T-helper 2 cell treated with Interferon-gamma antibody and Interleukin-4, amounts not matched to agents 5 μg/mL and 100 μg/mL, for 36 hours (primary cell): Measurements from ENCODE around the gene STAT6.

ENCODE experiments used
- DNase-seq: peaks from one replicate; pipeline ENCODE4 v3.0.0; 2021; ENCODE audit warnings: low spot score
- H3K27ac Mint-ChIP-seq: one replicate; pipeline ENCODE4 v1.8.0; 2021; ENCODE audit warnings: mild to moderate bottlenecking, mixed read lengths
- H3K27me3 Mint-ChIP-seq: one replicate; pipeline ENCODE4 v1.8.0; 2021; ENCODE audit warnings: low read depth, mixed read lengths
- H3K36me3 Mint-ChIP-seq: one replicate; pipeline ENCODE4 v1.8.0; 2021; ENCODE audit warnings: low read depth, mixed read lengths
- H3K4me1 Mint-ChIP-seq: one replicate; pipeline ENCODE4 v1.8.0; 2021; ENCODE audit warnings: low read depth, mixed read lengths
- H3K4me3 Mint-ChIP-seq: one replicate; pipeline ENCODE4 v1.8.0; 2022; ENCODE audit warnings: mild to moderate bottlenecking, moderate library complexity, mixed read lengths
- H3K9me3 Mint-ChIP-seq: one replicate; pipeline ENCODE4 v1.8.0; 2021; ENCODE audit warnings: mixed read lengths

Gene STAT6

GRCh38 chr12:57111031-57111734 lies at the start of gene STAT6:
STAT6 (minus strand) TSS chr12:57111362; CDS start chr12:57108278, 3,084 bp downstream.
- Mint-ChIP-seq H3K27ac (peak within 1 kb of the TSS; percentile 94), H3K4me3 (peak within 1 kb of the TSS; percentile 89), H3K27me3 (peaks cover 6% of the 10 kb centered on the region), H3K9me3 (no peaks in the 10 kb centered on the region), H3K4me1 (peaks cover 40% of the 10 kb centered on the region), H3K36me3 (peaks cover 25% of the 10 kb centered on the region)
- peak; percentile 80 for DNase-seq

DNA sequence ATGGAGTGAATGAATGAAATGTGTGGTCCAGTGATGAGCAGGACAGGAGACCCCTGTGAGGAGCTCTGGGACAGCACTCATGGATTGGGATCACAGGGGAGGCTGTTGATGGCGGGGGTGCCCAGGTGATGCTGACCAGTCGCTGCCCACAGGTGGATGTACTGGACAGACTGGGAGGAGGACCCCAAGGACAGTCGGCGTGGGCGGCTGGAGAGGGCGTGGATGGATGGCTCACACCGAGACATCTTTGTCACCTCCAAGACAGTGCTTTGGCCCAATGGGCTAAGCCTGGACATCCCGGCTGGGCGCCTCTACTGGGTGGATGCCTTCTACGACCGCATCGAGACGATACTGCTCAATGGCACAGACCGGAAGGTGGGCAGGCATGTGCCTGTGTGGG lies 49.6 kb upstream of the STAT6 start:
- H3K27ac Mint-ChIP-seq = no peak overlapping the region
- no peak overlapping the region for H3K4me3 Mint-ChIP-seq
- H3K36me3 Mint-ChIP-seq = no peaks in the 10 kb centered on the region
- H3K4me1 Mint-ChIP-seq = peaks cover 7% of the 10 kb centered on the region
- no peaks in the 10 kb centered on the region for H3K27me3 Mint-ChIP-seq
- no peaks in the 10 kb centered on the region for H3K9me3 Mint-ChIP-seq
- no peak for DNase-seq

- no peak for DNase-seq
- Mint-ChIP-seq H3K9me3 (no peaks in the 10 kb centered on the region), H3K27me3 (no peaks in the 10 kb centered on the region), H3K4me1 (peaks cover 7% of the 10 kb centered on the region), H3K4me3 (no peak overlapping the region), H3K27ac (no peak overlapping the region), H3K36me3 (no peaks in the 10 kb centered on the region)
These were observed 48.9 kb upstream of the STAT6 start for GRCh38 chr12:57160040-57160439.

- peaks cover 7% of the 10 kb centered on the region for H3K4me1 Mint-ChIP-seq
- no peaks in the 10 kb centered on the region for H3K36me3 Mint-ChIP-seq
- H3K27ac Mint-ChIP-seq = no peak overlapping the region
- H3K9me3 Mint-ChIP-seq = no peaks in the 10 kb centered on the region
- no peaks in the 10 kb centered on the region for H3K27me3 Mint-ChIP-seq
- no peak overlapping the region for H3K4me3 Mint-ChIP-seq
- no peak for DNase-seq
These were observed 48.1 kb upstream of the STAT6 start for GRCh38 chr12:57159311-57159710.

DNA sequence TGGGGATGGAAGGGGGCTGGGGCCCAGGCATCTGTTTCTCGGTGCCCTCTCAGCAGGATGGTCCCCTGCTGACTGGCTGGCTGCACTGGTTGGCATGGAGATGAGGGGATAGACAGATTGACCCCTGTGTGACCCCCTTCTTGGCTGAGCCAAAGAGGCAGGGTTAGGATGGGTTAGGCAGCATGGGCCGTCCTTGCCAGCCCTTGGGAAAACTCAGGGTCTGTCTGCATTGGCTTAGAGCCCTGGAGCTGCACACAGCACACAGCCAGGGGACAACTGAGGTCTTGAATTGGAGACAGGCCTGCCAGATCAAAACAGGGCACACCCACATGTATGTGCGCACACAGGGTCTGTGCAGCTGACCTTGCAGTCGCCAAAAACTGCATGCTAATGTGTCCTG lies 47.5 kb upstream of the STAT6 start:
- H3K4me1 Mint-ChIP-seq = peaks cover 7% of the 10 kb centered on the region
- H3K27me3 Mint-ChIP-seq = no peaks in the 10 kb centered on the region
- H3K9me3 Mint-ChIP-seq = no peaks in the 10 kb centered on the region
- H3K36me3 Mint-ChIP-seq = no peaks in the 10 kb centered on the region
- no peak for DNase-seq
- H3K4me3 Mint-ChIP-seq = no peak overlapping the region
- H3K27ac Mint-ChIP-seq = no peak overlapping the region

DNA sequence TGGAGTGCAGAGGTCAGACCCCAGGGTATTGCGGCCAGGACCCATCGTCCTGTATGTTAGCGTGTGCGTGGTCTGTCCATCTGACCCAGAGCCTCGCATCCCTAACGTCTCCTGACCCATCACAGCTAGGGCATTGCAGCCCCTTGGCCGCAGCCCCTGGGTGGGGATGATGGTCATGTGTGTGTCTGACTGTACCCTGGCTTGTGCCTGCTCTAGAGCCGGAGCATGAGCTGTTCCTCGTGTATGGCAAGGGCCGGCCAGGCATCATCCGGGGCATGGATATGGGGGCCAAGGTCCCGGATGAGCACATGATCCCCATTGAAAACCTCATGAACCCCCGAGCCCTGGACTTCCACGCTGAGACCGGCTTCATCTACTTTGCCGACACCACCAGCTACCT lies 47.0 kb upstream of the STAT6 start:
- Mint-ChIP-seq H3K27me3 (no peaks in the 10 kb centered on the region), H3K36me3 (no peaks in the 10 kb centered on the region), H3K4me3 (no peak overlapping the region), H3K4me1 (peaks cover 7% of the 10 kb centered on the region), H3K9me3 (no peaks in the 10 kb centered on the region), H3K27ac (no peak overlapping the region)
- no peak for DNase-seq

GRCh38 chr12:57157588-57158173 lies 46.5 kb upstream of the STAT6 start:
- peaks cover 7% of the 10 kb centered on the region for H3K4me1 Mint-ChIP-seq
- no peaks in the 10 kb centered on the region for H3K36me3 Mint-ChIP-seq
- no peak for DNase-seq
- H3K9me3 Mint-ChIP-seq = no peaks in the 10 kb centered on the region
- no peaks in the 10 kb centered on the region for H3K27me3 Mint-ChIP-seq
- H3K4me3 Mint-ChIP-seq = no peak overlapping the region
- no peak overlapping the region for H3K27ac Mint-ChIP-seq

DNA sequence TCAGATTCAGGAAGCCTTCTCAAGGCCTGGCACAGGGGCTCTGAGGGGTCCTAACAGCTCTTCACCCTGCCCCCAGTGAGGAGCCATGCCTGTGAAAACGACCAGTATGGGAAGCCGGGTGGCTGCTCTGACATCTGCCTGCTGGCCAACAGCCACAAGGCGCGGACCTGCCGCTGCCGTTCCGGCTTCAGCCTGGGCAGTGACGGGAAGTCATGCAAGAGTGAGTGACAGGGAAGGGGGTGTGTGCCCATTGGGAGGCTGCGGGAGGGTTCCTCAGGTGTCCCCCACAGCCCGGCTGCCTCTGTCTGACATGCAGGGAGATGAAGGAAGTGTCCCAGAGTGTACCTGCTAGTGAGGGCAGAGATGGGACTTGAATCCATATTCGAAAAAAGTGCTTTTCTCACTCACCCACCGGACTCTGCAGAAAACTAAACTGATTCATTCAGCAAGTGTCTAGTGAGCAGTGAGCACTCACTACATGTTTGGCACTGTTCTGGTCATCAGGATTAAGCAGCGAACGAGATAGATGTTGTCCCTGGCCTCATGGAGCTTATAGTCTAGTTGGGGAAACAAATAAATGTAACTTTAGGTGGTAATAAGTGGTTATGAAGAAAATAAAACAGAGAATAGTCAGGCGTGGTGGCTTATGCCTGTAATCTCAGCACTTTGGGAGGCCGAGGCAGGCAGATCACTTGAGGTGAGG lies 45.7 kb upstream of the STAT6 start:
- H3K27ac Mint-ChIP-seq = no peak overlapping the region

DNA sequence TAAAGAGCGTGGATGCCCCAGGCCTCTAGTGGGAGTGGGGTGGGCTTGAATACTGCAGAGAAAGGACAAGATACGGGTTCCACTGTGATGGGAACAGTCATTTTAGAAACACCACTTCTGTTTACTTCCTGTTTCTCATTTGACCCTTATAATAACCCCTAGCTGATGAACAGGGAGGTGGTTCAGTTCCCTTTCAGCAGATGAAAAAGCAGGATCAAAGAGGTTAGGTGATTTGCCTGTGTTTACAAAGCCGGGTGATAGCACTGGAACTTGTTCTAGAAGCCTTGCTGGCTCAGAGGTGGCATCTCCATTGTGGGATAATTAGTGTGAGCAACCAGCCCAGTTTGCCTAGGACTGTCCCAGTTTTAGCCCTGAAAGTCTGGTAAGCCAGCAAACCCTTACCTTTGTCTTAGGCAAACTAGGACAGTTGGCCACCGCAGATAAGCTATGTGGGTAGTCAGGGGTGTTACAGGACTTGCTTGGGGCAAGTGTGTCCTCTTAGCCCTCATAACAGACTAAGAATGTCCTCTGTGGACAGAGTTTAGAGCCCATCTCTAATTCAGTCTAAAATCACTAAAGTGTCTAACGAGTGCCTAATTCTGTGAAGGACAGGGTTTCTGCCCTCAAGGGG lies 43.8 kb upstream of the STAT6 start:
- no peak overlapping the region for H3K4me3 Mint-ChIP-seq
- DNase-seq = no peak
- H3K9me3 Mint-ChIP-seq = no peaks in the 10 kb centered on the region
- no peaks in the 10 kb centered on the region for H3K36me3 Mint-ChIP-seq
- no peak overlapping the region for H3K27ac Mint-ChIP-seq
- H3K4me1 Mint-ChIP-seq = peaks cover 7% of the 10 kb centered on the region
- H3K27me3 Mint-ChIP-seq = no peaks in the 10 kb centered on the region

More for the DNA sequence above, 45.7 kb upstream of the STAT6 start:
- Mint-ChIP-seq H3K9me3 (no peaks in the 10 kb centered on the region), H3K4me1 (peaks cover 7% of the 10 kb centered on the region), H3K27me3 (no peaks in the 10 kb centered on the region), H3K4me3 (no peak overlapping the region), H3K36me3 (no peaks in the 10 kb centered on the region)
- DNase-seq = no peak

GRCh38 chr12:57154076-57154475 lies 42.9 kb upstream of the STAT6 start:
- H3K27me3 Mint-ChIP-seq = no peaks in the 10 kb centered on the region
- H3K27ac Mint-ChIP-seq = no peak overlapping the region
- no peak overlapping the region for H3K4me3 Mint-ChIP-seq
- no peaks in the 10 kb centered on the region for H3K9me3 Mint-ChIP-seq
- no peak for DNase-seq
- H3K36me3 Mint-ChIP-seq = no peaks in the 10 kb centered on the region
- H3K4me1 Mint-ChIP-seq = peaks cover 7% of the 10 kb centered on the region

- no peak for DNase-seq
- Mint-ChIP-seq H3K9me3 (no peaks in the 10 kb centered on the region), H3K4me3 (no peak overlapping the region), H3K4me1 (peaks cover 7% of the 10 kb centered on the region), H3K27me3 (no peaks in the 10 kb centered on the region), H3K36me3 (no peaks in the 10 kb centered on the region), H3K27ac (no peak overlapping the region)
These were observed 42.3 kb upstream of the STAT6 start for GRCh38 chr12:57153415-57153997.

GRCh38 chr12:57152639-57153038 lies 41.5 kb upstream of the STAT6 start:
- no peaks in the 10 kb centered on the region for H3K36me3 Mint-ChIP-seq
- H3K9me3 Mint-ChIP-seq = no peaks in the 10 kb centered on the region
- no peaks in the 10 kb centered on the region for H3K27me3 Mint-ChIP-seq
- H3K4me1 Mint-ChIP-seq = peaks cover 2% of the 10 kb centered on the region
- DNase-seq = no peak
- H3K27ac Mint-ChIP-seq = no peak overlapping the region
- no peak overlapping the region for H3K4me3 Mint-ChIP-seq

GRCh38 chr12:57151741-57152630 lies 40.8 kb upstream of the STAT6 start:
- Mint-ChIP-seq H3K27ac (no peak overlapping the region), H3K9me3 (no peaks in the 10 kb centered on the region), H3K36me3 (no peaks in the 10 kb centered on the region), H3K4me3 (no peak overlapping the region), H3K27me3 (no peaks in the 10 kb centered on the region), H3K4me1 (no peaks in the 10 kb centered on the region)
- no peak for DNase-seq
